ENCODE measurements around the gene SHANK2.

DNA sequence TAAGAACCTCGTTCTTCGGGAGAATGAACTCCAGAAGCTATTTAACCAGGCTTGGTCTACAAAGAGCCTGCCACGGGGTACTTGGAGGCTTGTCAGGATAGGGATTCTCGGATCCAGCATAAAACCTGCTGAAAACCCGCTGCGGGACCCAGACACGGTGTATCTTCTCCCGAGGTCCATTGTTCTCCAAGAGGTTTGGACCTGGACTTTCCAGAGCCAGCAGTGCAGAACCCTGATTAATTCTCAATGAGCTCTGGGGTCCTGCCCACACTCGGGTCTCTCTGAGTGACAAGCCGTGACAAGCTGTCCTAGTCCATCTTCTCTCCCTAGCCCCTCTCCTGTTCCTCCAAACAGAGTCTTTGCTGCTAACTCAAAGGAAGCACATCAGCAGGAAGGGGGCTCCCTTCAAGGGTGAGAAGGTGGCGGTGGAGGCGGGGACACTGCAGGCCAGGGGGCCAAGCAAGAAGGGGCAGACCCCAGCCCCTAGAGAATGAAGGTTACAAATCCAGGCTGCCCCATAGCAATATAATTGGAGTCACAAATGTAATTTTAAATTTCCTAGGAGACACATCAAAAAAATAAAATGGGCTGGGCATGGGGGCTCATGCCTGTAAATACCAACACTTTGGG lies 12.2 kb downstream of the SHANK2 start:
- TF ChIP-seq, protein P1, sequence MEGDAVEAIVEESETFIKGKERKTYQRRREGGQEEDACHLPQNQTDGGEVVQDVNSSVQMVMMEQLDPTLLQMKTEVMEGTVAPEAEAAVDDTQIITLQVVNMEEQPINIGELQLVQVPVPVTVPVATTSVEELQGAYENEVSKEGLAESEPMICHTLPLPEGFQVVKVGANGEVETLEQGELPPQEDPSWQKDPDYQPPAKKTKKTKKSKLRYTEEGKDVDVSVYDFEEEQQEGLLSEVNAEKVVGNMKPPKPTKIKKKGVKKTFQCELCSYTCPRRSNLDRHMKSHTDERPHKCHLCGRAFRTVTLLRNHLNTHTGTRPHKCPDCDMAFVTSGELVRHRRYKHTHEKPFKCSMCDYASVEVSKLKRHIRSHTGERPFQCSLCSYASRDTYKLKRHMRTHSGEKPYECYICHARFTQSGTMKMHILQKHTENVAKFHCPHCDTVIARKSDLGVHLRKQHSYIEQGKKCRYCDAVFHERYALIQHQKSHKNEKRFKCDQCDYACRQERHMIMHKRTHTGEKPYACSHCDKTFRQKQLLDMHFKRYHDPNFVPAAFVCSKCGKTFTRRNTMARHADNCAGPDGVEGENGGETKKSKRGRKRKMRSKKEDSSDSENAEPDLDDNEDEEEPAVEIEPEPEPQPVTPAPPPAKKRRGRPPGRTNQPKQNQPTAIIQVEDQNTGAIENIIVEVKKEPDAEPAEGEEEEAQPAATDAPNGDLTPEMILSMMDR (conservative IDR thresholded peaks at IDR 0.05; ENCODE audit: low read depth, low read length) = no peak
- no peak for TF ChIP-seq EZH2 (IDR thresholded peaks at IDR 0.05; ENCODE audit: borderline replicate concordance, low read depth, low read length, poor library complexity, severe bottlenecking)
